A673 (cell line): ENCODE results near the gene CHORDC1.

ENCODE experiments used
- CTCF ChIP-seq: fragments of 300-800, 200-600 bp; sonication (generic); conservative IDR thresholded peaks from 2 replicates; pipeline ENCODE4 v1.5.1; 2017; ENCODE audit warnings: low read depth, mild to moderate bottlenecking, antibody characterized with exemption, low read length, moderate library complexity, mixed read lengths
- EZH2 ChIP-seq: fragments of 200-600 bp; sonication (generic); IDR thresholded peaks from 2 replicates; pipeline ENCODE4 v1.6.1; 2017; ENCODE audit warnings: borderline replicate concordance, low read depth, mild to moderate bottlenecking, mixed read lengths, antibody characterized with exemption, low read length; ENCODE audit not compliant: poor library complexity, severe bottlenecking

GRCh38 chr11:90220391-90220790 is 2.5 kb downstream of the CHORDC1 start:
- TF ChIP-seq CTCF (no peak), EZH2 (no peak)
